Loucy (cell line): ENCODE measurements around the gene CDX2.

ENCODE experiments used
- H2AFZ ChIP-seq: fragments of 200-600 bp; sonication (generic); 2 replicates; pipeline ENCODE4 v1.6.0; 2016; ENCODE audit warnings: antibody characterized with exemption, mild to moderate bottlenecking, low read length, moderate library complexity
- H3F3A ChIP-seq: fragments of 200-600 bp; 2 replicates; pipeline ENCODE4 v1.6.0; 2016; ENCODE audit warnings: antibody characterized with exemption, low read depth, mild to moderate bottlenecking
- H3K27me3 ChIP-seq: fragments of 200-600 bp; sonication (generic); 2 replicates; pipeline ENCODE4 v1.6.1; 2014; ENCODE audit warnings: low read length, mild to moderate bottlenecking; ENCODE audit not compliant: insufficient read depth, poor library complexity, severe bottlenecking
- H3K36me3 ChIP-seq: fragments of 200-600 bp; sonication (generic); 2 replicates; pipeline ENCODE4 v1.6.1; 2016; ENCODE audit warnings: low read length; ENCODE audit not compliant: insufficient read depth
- H3K4me1 ChIP-seq: fragments of 200-600 bp; sonication (generic); 2 replicates; pipeline ENCODE4 v1.5.1; 2014; ENCODE audit warnings: low read length, mild to moderate bottlenecking; ENCODE audit not compliant: insufficient read depth, poor library complexity, severe bottlenecking
- H3K4me2 ChIP-seq: fragments of 200-600 bp; sonication (generic); 2 replicates; pipeline ENCODE4 v1.6.0; 2014; ENCODE audit warnings: antibody characterized with exemption, low read length, low read depth, mild to moderate bottlenecking; ENCODE audit not compliant: poor library complexity, severe bottlenecking
- H3K4me3 ChIP-seq: fragments of 200-600 bp; sonication (generic); 2 replicates; pipeline ENCODE4 v1.5.1; 2014; ENCODE audit warnings: low read length, mild to moderate bottlenecking, mixed read lengths; ENCODE audit not compliant: poor library complexity, severe bottlenecking
- H3K79me2 ChIP-seq: fragments of 200-600 bp; sonication (generic); 2 replicates; pipeline ENCODE4 v1.6.1; 2014; ENCODE audit warnings: low read length; ENCODE audit not compliant: insufficient read depth
- H3K9ac ChIP-seq: fragments of 200-600 bp; sonication (generic); 2 replicates; pipeline ENCODE4 v1.6.0; 2014; ENCODE audit warnings: mild to moderate bottlenecking, low read depth, low read length, moderate library complexity; ENCODE audit not compliant: poor library complexity, severe bottlenecking
- H3K9me2 ChIP-seq: fragments of 200-600 bp; sonication (generic); replicated peaks from 2 replicates; pipeline ENCODE4 v1.6.1; 2016; ENCODE audit warnings: low read depth, low read length, mixed read lengths
- H3K9me3 ChIP-seq: fragments of 200-600 bp; sonication (generic); 2 replicates; pipeline ENCODE4 v1.6.1; 2014; ENCODE audit warnings: mild to moderate bottlenecking, antibody characterized with exemption, low read length, low read depth; ENCODE audit not compliant: insufficient read depth
- H4K20me1 ChIP-seq: fragments of 200-600 bp; sonication (generic); 2 replicates; pipeline ENCODE4 v1.6.0; 2014; ENCODE audit warnings: antibody characterized with exemption, low read length, mild to moderate bottlenecking; ENCODE audit not compliant: insufficient read depth, poor library complexity, severe bottlenecking
- EZH2phosphoT487 ChIP-seq: fragments of 200-600 bp; IDR thresholded peaks from 2 replicates; pipeline ENCODE4 v1.6.1; 2018; ENCODE audit warnings: antibody characterized with exemption, mild to moderate bottlenecking, moderate library complexity, borderline replicate concordance
- TF ChIP-seq, protein P1 (sequence below): fragments of 200-600 bp; sonication (generic); conservative IDR thresholded peaks from 2 replicates; pipeline ENCODE4 v1.5.1; 2014; ENCODE audit warnings: mild to moderate bottlenecking, antibody characterized with exemption, low read length

CDX2 gene

GRCh38 chr13:27979001-27979643 is 10.0 kb upstream of the CDX2 start:
- Histone ChIP-seq H4K20me1 (no peaks in the 10 kb centered on the region), H3K4me3 (no peak overlapping the region), H3F3A (no peaks in the 10 kb centered on the region), H2AFZ (no peak overlapping the region), H3K79me2 (no peaks in the 10 kb centered on the region), H3K4me1 (no peaks in the 10 kb centered on the region), H3K4me2 (no peak overlapping the region), H3K9me3 (no peaks in the 10 kb centered on the region), H3K27me3 (no peaks in the 10 kb centered on the region), H3K9ac (no peak overlapping the region), H3K36me3 (no peaks in the 10 kb centered on the region), H3K9me2 (no peaks in the 10 kb centered on the region)
- TF ChIP-seq, protein P1, sequence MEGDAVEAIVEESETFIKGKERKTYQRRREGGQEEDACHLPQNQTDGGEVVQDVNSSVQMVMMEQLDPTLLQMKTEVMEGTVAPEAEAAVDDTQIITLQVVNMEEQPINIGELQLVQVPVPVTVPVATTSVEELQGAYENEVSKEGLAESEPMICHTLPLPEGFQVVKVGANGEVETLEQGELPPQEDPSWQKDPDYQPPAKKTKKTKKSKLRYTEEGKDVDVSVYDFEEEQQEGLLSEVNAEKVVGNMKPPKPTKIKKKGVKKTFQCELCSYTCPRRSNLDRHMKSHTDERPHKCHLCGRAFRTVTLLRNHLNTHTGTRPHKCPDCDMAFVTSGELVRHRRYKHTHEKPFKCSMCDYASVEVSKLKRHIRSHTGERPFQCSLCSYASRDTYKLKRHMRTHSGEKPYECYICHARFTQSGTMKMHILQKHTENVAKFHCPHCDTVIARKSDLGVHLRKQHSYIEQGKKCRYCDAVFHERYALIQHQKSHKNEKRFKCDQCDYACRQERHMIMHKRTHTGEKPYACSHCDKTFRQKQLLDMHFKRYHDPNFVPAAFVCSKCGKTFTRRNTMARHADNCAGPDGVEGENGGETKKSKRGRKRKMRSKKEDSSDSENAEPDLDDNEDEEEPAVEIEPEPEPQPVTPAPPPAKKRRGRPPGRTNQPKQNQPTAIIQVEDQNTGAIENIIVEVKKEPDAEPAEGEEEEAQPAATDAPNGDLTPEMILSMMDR: no peak
- TF ChIP-seq EZH2phosphoT487: no peak

DNA sequence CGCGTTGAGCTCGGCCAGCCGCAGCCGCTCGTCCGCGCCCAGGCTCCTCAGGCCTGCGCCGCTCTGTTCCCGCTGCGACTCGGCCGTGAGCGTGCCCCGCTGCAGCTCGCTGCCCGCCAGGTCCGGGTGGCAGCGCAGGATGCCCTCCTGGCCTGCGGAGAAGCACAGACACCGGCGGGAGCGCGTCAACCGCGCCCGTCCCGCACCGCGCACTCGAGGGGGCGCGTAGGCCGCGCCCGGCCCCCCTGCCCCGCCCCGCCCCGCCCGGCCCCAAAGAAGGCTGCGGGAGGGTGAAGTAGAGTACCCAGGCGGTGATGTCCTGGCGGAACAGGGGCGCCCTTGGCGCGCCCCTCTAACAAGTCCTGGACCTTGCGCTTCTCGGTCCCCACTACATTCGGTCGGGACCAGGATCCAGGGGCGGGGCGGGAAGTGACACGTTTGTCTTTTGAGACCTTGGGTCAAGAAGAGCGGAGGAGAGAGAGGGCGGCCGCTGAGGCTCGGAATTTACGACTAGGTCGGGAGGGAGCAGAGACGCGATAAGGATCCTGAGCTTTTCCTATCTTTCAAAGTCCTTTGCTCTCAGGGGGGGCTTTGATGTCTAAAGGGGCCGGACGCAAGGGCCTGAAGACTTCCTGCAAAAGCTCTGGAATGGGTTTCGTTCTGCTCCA is 9.3 kb upstream of the CDX2 start:
- no peaks in the 10 kb centered on the region for H3K9me2 ChIP-seq
- no peaks in the 10 kb centered on the region for H3K36me3 ChIP-seq
- TF ChIP-seq, protein P1: no peak
- TF ChIP-seq EZH2phosphoT487: no peak
- no peak overlapping the region for H2AFZ ChIP-seq
- no peaks in the 10 kb centered on the region for H3K9me3 ChIP-seq
- H3K4me1 ChIP-seq: no peaks in the 10 kb centered on the region
- no peaks in the 10 kb centered on the region for H3K27me3 ChIP-seq
- H4K20me1 ChIP-seq: no peaks in the 10 kb centered on the region
- no peak overlapping the region for H3K4me3 ChIP-seq
- H3K9ac ChIP-seq: no peak overlapping the region
- no peaks in the 10 kb centered on the region for H3K79me2 ChIP-seq
- H3K4me2 ChIP-seq: no peak overlapping the region
- no peaks in the 10 kb centered on the region for H3F3A ChIP-seq

- Histone ChIP-seq H3K4me2 (no peak overlapping the region), H2AFZ (no peak overlapping the region), H4K20me1 (no peaks in the 10 kb centered on the region), H3K36me3 (no peaks in the 10 kb centered on the region), H3F3A (no peaks in the 10 kb centered on the region), H3K9me3 (no peaks in the 10 kb centered on the region), H3K9ac (no peak overlapping the region), H3K9me2 (no peaks in the 10 kb centered on the region), H3K4me1 (no peaks in the 10 kb centered on the region), H3K79me2 (no peaks in the 10 kb centered on the region), H3K27me3 (no peaks in the 10 kb centered on the region), H3K4me3 (no peak overlapping the region)
- TF ChIP-seq, protein P1: no peak
- no peak for TF ChIP-seq EZH2phosphoT487
Observed at GRCh38 chr13:27977476-27978300, 8.6 kb upstream of the CDX2 start.
